IgD-negative memory B cell (primary cell): ENCODE data around the gene ADAMTSL4. TPM values are rescaled to one million over a fixed set of nuclear protein-coding genes. Genes with fewer than 3 reads are reported as not detected.
"Not testable (repeated sequence)": the region's sequence is repeated elsewhere in the genome, so short reads cannot be mapped to it uniquely, and the experiment has no call there.

Experiments used
- H3K27ac Mint-ChIP-seq, 3 donors: one replicate each; pipeline ENCODE4 v1.8.0; 2020 to 2022; ENCODE audit warnings: mild to moderate bottlenecking in 3 of 3, mixed read lengths in 3 of 3, moderate library complexity in 1 of 3
- H3K27me3 Mint-ChIP-seq: one replicate; pipeline ENCODE4 v1.8.0; 2021; ENCODE audit warnings: mixed read lengths
- H3K36me3 Mint-ChIP-seq: one replicate; pipeline ENCODE4 v1.8.0; 2020; ENCODE audit warnings: mild to moderate bottlenecking, mixed read lengths
- H3K4me1 Mint-ChIP-seq, 3 donors: one replicate each; pipeline ENCODE4 v1.8.0; 2020 to 2022; ENCODE audit warnings: mixed read lengths in 3 of 3, mild to moderate bottlenecking in 1 of 3
- H3K4me3 Mint-ChIP-seq, 4 donors: one replicate each; pipeline ENCODE4 v1.8.0; 2020 to 2022; ENCODE audit warnings: mild to moderate bottlenecking in 4 of 4, mixed read lengths in 4 of 4, moderate library complexity in 3 of 4
- H3K9me3 Mint-ChIP-seq, 3 donors: one replicate each; pipeline ENCODE4 v1.8.0; 2020 to 2021; ENCODE audit warnings: mixed read lengths in 3 of 3, mild to moderate bottlenecking in 1 of 3
- polyA plus RNA-seq: library from polyadenylated mRNA; unstranded; fragments of 300-500 nt; fragmentation: Illumina TruSeq; gene quantifications from one replicate; pipeline ENCODE4 v1.2.3, GENCODE V29; 2021

Gene ADAMTSL4
- polyA plus RNA-seq, 1 donor from 2014 or later = 0.30 TPM

- Mint-ChIP-seq H3K27me3 (no peaks in the 10 kb centered on the region), H3K27ac (peak overlapping the region in 1 of 3 donors; percentile 93), H3K4me1 (peaks cover 0 to 8% (median 7%) of the 10 kb centered on the region in 3 donors), H3K9me3 (no peaks in the 10 kb centered on the region), H3K36me3 (no peaks in the 10 kb centered on the region), H3K4me3 (no peak overlapping the region)
These were observed 54.5 kb downstream of the ADAMTSL4 start for GRCh38 chr1:150603711-150604110.

- no peak overlapping the region for H3K27ac Mint-ChIP-seq
These were observed 55.0 kb downstream of the ADAMTSL4 start for GRCh38 chr1:150604226-150604588.

GRCh38 chr1:150605451-150605731 is 56.2 kb downstream of the ADAMTSL4 start:
- H3K9me3 Mint-ChIP-seq, H3K4me3 Mint-ChIP-seq, H3K27me3 Mint-ChIP-seq, H3K27ac Mint-ChIP-seq, H3K36me3 Mint-ChIP-seq: not testable (repeated sequence)
- H3K4me1 Mint-ChIP-seq = peaks cover 0 to 12% (median 7%) of the 10 kb centered on the region in 3 donors

More at GRCh38 chr1:150604226-150604588, 55.0 kb downstream of the ADAMTSL4 start:
- H3K9me3 Mint-ChIP-seq = no peaks in the 10 kb centered on the region
- H3K4me3 Mint-ChIP-seq = peak overlapping the region in 1 of 4 donors; percentile 8
- no peaks in the 10 kb centered on the region for H3K36me3 Mint-ChIP-seq
- peaks cover 0 to 8% (median 7%) of the 10 kb centered on the region in 3 donors for H3K4me1 Mint-ChIP-seq
- no peaks in the 10 kb centered on the region for H3K27me3 Mint-ChIP-seq

- Mint-ChIP-seq H3K36me3 (no peaks in the 10 kb centered on the region), H3K9me3 (no peaks in the 10 kb centered on the region), H3K4me3 (no peak overlapping the region), H3K27me3 (no peaks in the 10 kb centered on the region), H3K27ac (peak overlapping the region in 1 of 3 donors; percentile 68), H3K4me1 (peaks cover 5 to 18% (median 13%) of the 10 kb centered on the region in 3 donors)
These were observed 57.4 kb downstream of the ADAMTSL4 start for GRCh38 chr1:150606463-150607142.

- Mint-ChIP-seq H3K4me1 (peaks cover 22 to 32% (median 27%) of the 10 kb centered on the region in 3 donors), H3K9me3 (no peaks in the 10 kb centered on the region), H3K36me3 (peaks cover 4% of the 10 kb centered on the region), H3K4me3 (no peak overlapping the region), H3K27me3 (no peaks in the 10 kb centered on the region), H3K27ac (peak overlapping the region; percentile 3 to 83 (median 9))
These were observed 60.5 kb downstream of the ADAMTSL4 start for GRCh38 chr1:150609732-150610131.

Other genes with a start within 250 kb of the ADAMTSL4 start
- gene PRPF3, start 227.9 kb upstream of the ADAMTSL4 start, polyA plus RNA-seq = 26.2 TPM
- 34.1 TPM for gene RPRD2, start 185.3 kb upstream of the ADAMTSL4 start, polyA plus RNA-seq
- gene TARS2, start 62.0 kb upstream of the ADAMTSL4 start, polyA plus RNA-seq = 37.4 TPM
- gene ECM1, start 41.3 kb upstream of the ADAMTSL4 start, polyA plus RNA-seq = 0.11 TPM
- gene FALEC, start 33.7 kb upstream of the ADAMTSL4 start, polyA plus RNA-seq = 1.0 TPM
- 99.6 TPM for gene MCL1, start 30.2 kb downstream of the ADAMTSL4 start, polyA plus RNA-seq
- 73.9 TPM for gene ENSA, start 80.2 kb downstream of the ADAMTSL4 start, polyA plus RNA-seq
- 18.8 TPM for gene GOLPH3L, start 147.7 kb downstream of the ADAMTSL4 start, polyA plus RNA-seq
- gene HORMAD1, start 171.5 kb downstream of the ADAMTSL4 start, polyA plus RNA-seq = 0.84 TPM
- 478 TPM for gene CTSS, start 216.4 kb downstream of the ADAMTSL4 start, polyA plus RNA-seq